BJ (cell line): ENCODE data around the gene PTCD2. TPM values are rescaled to one million over a fixed set of nuclear protein-coding genes. Genes with fewer than 3 reads are reported as not detected.

Experiments used
- CTCF ChIA-PET: fragments of 350-600 bp; formaldehyde crosslinking; extraction: SDS; loops from one replicate; lab custom pipeline; 2021; ENCODE audit warnings: antibody characterized with exemption, inconsistent platforms; lab: Yijun Ruan, JAX
- POLR2A ChIA-PET: fragments of 300-600 bp; sonication (Branson Sonifier 250); formaldehyde crosslinking; extraction: SDS; loops from one replicate; lab custom pipeline; 2021; ENCODE audit warnings: antibody characterized with exemption; lab: Charles Lee
- DNase-seq: peaks from one replicate; pipeline ENCODE4 v3.0.0-alpha.2; 2011; ENCODE audit warnings: low read depth
- H3K27me3 ChIP-seq: 2 replicates; pipeline ENCODE4 v1.6.0; 2011; ENCODE audit warnings: low read length; ENCODE audit not compliant: control insufficient read depth, insufficient read depth
- H3K36me3 ChIP-seq: 2 replicates; pipeline ENCODE4 v1.5.1; 2011; ENCODE audit warnings: low read length; ENCODE audit not compliant: control insufficient read depth, insufficient read depth
- H3K4me3 ChIP-seq: 2 replicates; pipeline ENCODE4 v1.5.1; 2011; ENCODE audit warnings: low read depth, mild to moderate bottlenecking, control low read depth, low read length
- polyA plus RNA-seq: library from polyadenylated mRNA; depleted of rRNA; stranded (reverse); fragments of >200 nt; gene quantifications from 2 replicates; pipeline ENCODE4 v1.2.3, GENCODE V29; 2011
- TF ChIP-seq, protein P1 (sequence below): IDR thresholded peaks from 2 replicates; pipeline ENCODE4 v1.5.1; 2011; ENCODE audit warnings: low read depth, mild to moderate bottlenecking, control low read depth, inconsistent platforms, low read length, moderate library complexity; ENCODE audit not compliant: insufficient read depth

PTCD2 gene
- polyA plus RNA-seq, 1 experiment, result 7.7 TPM

DNA sequence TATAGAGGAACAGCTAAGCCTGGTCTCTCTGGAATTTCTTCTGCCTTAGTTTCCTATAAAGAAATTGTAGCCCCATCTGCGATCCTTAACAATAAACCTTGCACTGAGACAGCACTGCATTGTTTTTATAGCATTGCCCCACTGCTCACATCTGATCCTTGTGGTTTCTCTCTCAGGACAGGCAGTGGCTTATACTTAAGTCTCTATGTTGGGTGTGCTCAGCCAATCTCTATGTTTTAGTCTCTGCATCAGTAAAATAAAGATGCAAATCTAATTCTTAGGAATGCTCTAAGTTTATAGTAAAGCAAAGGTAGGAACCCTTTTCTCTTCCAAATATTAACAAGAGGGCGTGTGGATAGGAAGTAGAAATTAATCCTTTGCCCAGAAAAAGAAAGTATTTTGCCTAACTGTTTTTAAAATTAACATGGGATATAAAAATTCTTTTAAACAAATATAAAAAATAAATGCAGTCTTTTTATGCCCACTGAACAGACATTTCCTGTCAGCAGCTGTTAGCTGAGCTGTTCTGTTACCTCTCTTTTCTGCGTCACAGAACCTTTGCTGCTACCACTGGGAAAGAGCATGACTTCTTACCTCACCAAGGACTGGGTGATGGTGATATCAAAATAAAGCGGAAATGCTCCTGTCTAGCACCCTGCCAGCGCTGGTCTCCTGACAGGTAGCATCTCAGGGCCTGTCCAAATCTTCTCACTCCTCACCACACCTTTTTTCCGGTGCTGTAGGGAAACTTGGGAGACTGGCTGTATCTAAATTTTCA lies 29.6 kb upstream of the PTCD2 start:
- no peak for DNase-seq
- no peaks in the 10 kb centered on the region for H3K27me3 ChIP-seq
- ChIA-PET CTCF (no interaction called here), POLR2A (no interaction called here)
- peaks cover 3% of the 10 kb centered on the region for H3K36me3 ChIP-seq
- no peak overlapping the region for H3K4me3 ChIP-seq
- TF ChIP-seq, protein P1, sequence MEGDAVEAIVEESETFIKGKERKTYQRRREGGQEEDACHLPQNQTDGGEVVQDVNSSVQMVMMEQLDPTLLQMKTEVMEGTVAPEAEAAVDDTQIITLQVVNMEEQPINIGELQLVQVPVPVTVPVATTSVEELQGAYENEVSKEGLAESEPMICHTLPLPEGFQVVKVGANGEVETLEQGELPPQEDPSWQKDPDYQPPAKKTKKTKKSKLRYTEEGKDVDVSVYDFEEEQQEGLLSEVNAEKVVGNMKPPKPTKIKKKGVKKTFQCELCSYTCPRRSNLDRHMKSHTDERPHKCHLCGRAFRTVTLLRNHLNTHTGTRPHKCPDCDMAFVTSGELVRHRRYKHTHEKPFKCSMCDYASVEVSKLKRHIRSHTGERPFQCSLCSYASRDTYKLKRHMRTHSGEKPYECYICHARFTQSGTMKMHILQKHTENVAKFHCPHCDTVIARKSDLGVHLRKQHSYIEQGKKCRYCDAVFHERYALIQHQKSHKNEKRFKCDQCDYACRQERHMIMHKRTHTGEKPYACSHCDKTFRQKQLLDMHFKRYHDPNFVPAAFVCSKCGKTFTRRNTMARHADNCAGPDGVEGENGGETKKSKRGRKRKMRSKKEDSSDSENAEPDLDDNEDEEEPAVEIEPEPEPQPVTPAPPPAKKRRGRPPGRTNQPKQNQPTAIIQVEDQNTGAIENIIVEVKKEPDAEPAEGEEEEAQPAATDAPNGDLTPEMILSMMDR, result no peak

DNA sequence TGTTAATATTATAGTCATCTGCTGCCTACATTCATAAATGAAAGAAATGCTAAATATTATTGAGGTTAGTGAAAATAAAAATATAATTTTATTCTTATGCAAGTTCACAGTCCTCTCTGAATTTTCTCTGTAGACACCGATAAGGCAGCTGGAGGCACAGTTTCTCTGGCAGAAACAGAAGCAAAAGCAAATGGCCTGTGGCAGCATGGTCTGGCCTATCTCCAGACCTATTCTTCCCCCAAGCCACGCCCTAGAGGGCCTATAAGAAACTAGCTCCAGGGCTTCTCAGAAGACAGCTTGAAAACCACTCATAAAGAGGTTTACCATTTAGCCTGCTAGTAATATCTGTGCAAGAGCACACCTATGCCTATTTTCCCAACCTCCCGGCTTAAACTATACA lies 28.6 kb upstream of the PTCD2 start:
- Histone ChIP-seq H3K27me3 (no peaks in the 10 kb centered on the region), H3K4me3 (no peak overlapping the region), H3K36me3 (peaks cover 3% of the 10 kb centered on the region)
- POLR2A ChIA-PET, result no interaction called here
- TF ChIP-seq, protein P1, result no peak
- no peak for DNase-seq
- CTCF ChIA-PET, result interaction anchor here (1.4 kb wide), 1 partner anchor 17 kb away, joined by 3 read pairs; no protein-coding TSS in a partner anchor

GRCh38 chr5:72292411-72292810 lies 27.8 kb upstream of the PTCD2 start:
- Histone ChIP-seq H3K27me3 (no peaks in the 10 kb centered on the region), H3K4me3 (no peak overlapping the region), H3K36me3 (peaks cover 3% of the 10 kb centered on the region)
- CTCF ChIA-PET, result interaction anchor here (0.6 to 1.4 kb wide), 2 partner anchors 16 to 694 kb away, joined by 3 to 4 read pairs; no protein-coding TSS in a partner anchor
- TF ChIP-seq, protein P1, result no peak
- DNase-seq, result no peak
- POLR2A ChIA-PET, result no interaction called here

DNA sequence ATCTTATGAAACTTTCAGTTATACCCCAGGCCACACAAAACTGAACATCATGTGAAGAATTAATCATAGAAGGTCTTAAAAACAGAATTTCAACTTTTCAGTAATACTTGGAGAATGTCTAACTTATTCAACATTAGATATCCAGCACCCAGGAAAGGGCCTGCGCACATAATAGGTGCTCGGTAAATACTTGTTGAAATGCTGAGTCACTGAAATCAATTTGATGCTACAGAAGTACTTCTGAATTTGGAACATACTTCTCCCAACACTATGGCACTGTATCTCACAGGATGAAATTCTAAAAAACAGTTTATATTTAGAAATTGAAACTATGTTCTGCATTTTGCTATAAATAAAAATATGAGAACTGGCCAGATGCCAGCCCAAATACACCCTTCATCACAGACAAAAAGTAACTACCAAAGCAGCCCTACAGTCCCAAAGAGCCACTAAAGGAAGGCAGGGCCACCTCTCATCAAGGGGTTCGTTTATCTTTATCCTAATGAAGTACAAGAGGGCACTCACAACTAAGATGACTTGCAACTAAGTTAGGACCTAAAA lies 26.6 kb upstream of the PTCD2 start:
- Histone ChIP-seq H3K36me3 (peaks cover 3% of the 10 kb centered on the region), H3K4me3 (no peak overlapping the region)
- POLR2A ChIA-PET, result interaction anchor here (0.6 kb wide), 1 partner anchor 109 kb away, joined by 4 read pairs; no protein-coding TSS in a partner anchor

DNA sequence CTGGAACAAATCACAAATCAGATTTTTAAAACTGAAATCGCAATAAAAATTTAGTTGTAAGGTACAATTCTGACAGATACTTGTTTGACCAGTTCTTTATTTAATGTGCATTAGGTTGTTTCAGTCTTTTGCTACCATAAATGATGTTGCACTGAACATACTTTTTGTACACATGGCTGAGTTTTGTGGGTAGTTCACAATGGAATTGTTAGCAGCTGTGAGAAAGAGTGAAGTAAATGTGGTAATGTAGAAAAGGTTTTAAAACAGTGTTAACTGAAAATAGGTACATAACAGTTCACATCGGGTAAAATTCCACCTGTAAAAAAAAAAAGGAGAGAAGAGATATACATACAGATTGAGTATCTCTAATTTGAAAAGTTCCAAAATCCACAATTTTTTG lies 25.7 kb upstream of the PTCD2 start:
- H3K4me3 ChIP-seq, result no peak overlapping the region
- TF ChIP-seq, protein P1, result no peak
- DNase-seq, result no peak
- ChIA-PET POLR2A (no interaction called here), CTCF (interaction anchor here (0.5 kb wide), 1 partner anchor 66 kb away, joined by 3 read pairs; no protein-coding TSS in a partner anchor)
- H3K36me3 ChIP-seq, result peaks cover 3% of the 10 kb centered on the region
- H3K27me3 ChIP-seq, result no peaks in the 10 kb centered on the region

More for the DNA sequence above, 26.6 kb upstream of the PTCD2 start:
- no peaks in the 10 kb centered on the region for H3K27me3 ChIP-seq
- CTCF ChIA-PET, result no interaction called here
- TF ChIP-seq, protein P1, result no peak
- no peak for DNase-seq
